Lung microvascular endothelial cell (primary cell): Measurements from ENCODE around the gene ULBP1. TPM values are rescaled to one million over a fixed set of nuclear protein-coding genes. Genes with fewer than 3 reads are reported as not detected.
"Not testable (repeated sequence)": the region's sequence is repeated elsewhere in the genome, so short reads cannot be mapped to it uniquely, and the experiment has no call there.

ENCODE experiments used
- DNase-seq, 2 donors: peaks; one replicate each; pipeline versions ENCODE4 v3.0.0 to v3.0.0-alpha.2; 2010; ENCODE audit warnings: low read depth in 2 of 2
- total RNA-seq: library from RNA; depleted of rRNA; stranded (reverse); fragments of >200 nt; gene quantifications from 2 replicates; pipeline ENCODE4 v1.2.1, GENCODE V29; 2014

Gene ULBP1
- total RNA-seq, 1 donor from 2014 or later, result under 0.01 TPM

GRCh38 chr6:149951626-149952025 is 12.1 kb upstream of the ULBP1 start:
- no peak for DNase-seq

- DNase-seq, result not testable (repeated sequence)
These were observed 10.4 kb upstream of the ULBP1 start for GRCh38 chr6:149953390-149953789.

GRCh38 chr6:149953934-149954327 is 9.8 kb upstream of the ULBP1 start:
- not testable (repeated sequence) for DNase-seq

GRCh38 chr6:149954328-149954983 is 9.3 kb upstream of the ULBP1 start:
- not testable (repeated sequence) for DNase-seq

GRCh38 chr6:149954984-149955653 is 8.6 kb upstream of the ULBP1 start:
- not testable (repeated sequence) for DNase-seq

GRCh38 chr6:149955654-149956317 is 8.0 kb upstream of the ULBP1 start:
- not testable (repeated sequence) for DNase-seq

GRCh38 chr6:149958124-149958523 is 5.6 kb upstream of the ULBP1 start:
- DNase-seq, result peak in 1 of 2 donors; percentile 77

DNA sequence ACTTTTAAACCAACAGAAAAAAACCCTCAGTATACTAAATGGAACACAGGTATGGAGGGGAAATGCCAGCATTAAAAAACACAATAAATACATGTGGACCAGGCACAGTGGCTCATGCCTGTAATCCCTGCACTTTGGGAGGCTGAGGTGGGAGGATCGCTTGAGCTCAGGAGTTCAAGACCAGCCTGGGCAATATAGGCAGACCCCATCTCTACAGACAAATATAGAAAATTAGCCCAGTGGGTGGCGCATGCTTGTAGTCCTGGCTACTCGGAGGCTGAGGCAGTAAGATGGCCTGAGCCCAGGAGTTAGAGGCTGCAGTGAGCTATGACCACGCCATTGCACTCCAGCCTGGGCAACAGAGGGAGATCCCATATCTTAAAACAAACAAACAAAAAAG is 3.9 kb upstream of the ULBP1 start:
- DNase-seq, result not testable (repeated sequence)

DNA sequence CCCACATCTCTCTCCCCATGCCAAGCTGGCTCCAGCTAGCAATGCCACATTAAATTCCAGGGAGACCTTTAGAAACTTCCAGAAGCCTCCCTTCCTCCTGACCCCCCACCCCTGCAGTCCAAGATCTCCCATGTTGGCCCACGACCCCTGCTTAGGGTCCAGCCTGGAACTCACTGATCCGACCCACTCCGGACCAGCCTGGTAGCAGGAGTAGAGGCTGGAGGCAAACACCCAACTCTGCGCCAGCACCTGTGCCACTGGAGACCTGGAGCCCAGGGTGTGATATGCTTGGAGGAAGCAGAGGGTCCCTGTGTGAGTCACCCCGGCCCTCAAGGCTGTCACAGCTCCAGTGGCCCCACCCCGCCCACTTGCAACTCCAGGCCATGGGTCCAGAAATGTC is 3.3 kb upstream of the ULBP1 start:
- DNase-seq, result no peak

- DNase-seq, result peak; percentile 20 to 46
These were observed 1.9 kb upstream of the ULBP1 start for GRCh38 chr6:149961728-149962425.

DNA sequence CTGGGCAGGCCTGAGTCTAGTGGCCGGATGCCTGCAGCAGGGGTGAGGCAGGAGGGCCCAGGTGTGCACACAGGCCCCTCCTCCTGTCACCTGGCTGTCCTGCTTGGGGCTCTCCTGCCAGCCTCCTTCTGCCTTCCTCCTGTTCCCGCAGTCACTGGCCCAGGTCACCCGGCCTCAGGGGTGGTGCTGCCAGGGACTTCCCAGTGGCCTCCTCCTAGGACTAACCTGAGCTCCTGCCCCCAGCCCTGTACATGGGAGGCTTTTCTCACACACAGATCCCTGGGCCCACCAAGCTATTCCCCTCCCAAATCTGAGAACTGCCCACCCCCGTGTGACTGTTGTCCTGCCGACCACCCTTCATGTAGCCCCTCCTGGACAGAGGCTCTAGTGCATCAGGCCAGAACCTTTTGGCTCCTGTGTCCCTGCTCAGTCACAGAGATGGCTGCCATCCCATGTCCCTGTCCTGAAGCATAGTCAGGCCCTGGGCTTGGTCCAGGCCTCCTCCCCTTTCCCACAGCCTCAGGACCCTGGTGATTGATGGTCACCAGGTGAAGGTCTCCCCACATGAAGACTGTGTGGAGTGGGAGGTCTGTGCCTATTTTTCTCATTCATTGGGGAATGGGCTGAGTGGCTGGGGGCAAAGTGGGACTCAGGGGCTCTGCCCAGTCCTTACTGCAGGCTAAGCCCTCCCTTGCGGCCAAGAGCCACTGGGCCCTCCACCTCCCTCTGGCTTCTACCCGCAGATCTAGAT is 1.1 kb upstream of the ULBP1 start:
- DNase-seq, result no peak

- peak in 1 of 2 donors; percentile 28 for DNase-seq
These were observed 606 bp upstream of the ULBP1 start for GRCh38 chr6:149963212-149963461.

DNA sequence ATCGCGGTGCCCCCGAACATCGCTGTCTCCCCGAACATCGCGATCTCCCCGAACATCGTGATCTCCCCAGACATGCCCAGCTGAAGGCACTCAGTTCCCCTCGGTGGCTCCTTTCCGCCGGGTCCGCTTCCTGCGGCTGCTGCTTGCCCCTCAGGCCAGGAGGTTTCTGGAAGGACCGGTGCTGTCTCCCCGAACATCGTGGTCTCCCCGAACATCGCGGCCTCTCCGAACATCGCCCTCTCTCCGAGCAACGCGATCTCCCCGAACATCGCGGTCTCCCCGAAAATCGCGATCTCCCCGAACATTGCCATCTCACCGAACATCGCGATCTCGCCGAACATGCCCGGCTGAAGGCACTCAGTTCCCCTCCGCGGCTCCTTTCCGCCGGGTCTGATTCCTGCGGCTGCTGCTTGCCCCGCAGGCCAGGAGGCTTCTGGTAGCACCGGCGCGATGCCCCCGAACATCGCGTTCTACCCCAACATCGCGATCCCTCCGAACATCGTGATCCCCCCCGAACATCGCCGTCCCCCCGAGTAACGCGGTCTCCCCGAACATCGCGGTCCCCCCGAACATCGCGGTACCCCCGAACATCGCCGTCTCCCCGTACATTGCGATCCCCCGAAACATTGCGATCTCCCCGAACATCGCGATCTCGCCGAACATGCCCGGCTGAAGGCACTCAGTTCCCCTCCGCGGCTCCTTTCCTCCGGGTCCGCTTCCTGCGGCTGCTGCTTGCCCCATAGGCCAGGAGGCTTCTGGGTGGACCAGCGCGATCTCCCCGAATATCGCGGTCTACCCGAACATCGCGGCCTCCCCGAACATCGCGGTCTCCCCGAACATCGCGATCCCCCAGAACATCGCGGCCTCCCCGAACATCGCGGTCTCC is 808 bp downstream of the ULBP1 start:
- DNase-seq, result peak in 1 of 2 donors; percentile 47

- peak in 1 of 2 donors; percentile 27 for DNase-seq
These were observed 1.7 kb downstream of the ULBP1 start for GRCh38 chr6:149965194-149966020.

GRCh38 chr6:149966319-149966718 is 2.6 kb downstream of the ULBP1 start:
- DNase-seq, result not testable (repeated sequence)

- no peak for DNase-seq
These were observed 3.8 kb downstream of the ULBP1 start for GRCh38 chr6:149967591-149967990.

- not testable (repeated sequence) for DNase-seq
These were observed 4.3 kb downstream of the ULBP1 start for GRCh38 chr6:149967999-149968398.

GRCh38 chr6:149968909-149969308 is 5.2 kb downstream of the ULBP1 start:
- DNase-seq, result not testable (repeated sequence)

DNA sequence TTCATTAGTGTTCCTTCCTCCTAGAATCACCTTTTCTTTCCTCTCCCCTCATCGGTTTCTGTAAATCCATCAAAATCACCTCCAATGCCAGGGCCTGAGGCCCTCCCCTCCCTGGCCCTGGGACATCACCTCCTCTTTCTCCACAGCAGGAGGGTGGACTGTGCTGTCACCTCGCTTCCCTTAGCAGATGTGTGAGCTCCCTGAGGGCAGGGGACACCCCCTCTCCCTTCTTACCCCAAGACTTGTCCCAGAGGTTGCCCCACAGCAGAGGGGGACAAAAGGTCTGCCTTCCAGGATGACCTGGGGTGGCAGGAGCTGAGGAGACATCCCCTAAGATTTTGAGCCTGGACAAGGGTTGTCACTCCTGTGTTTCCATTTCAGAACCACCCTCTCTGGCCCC is 5.9 kb downstream of the ULBP1 start:
- no peak for DNase-seq

GRCh38 chr6:149974394-149974793 is 10.7 kb downstream of the ULBP1 start:
- not testable (repeated sequence) for DNase-seq
